Progenitor cell of endocrine pancreas (in vitro differentiated cells): ENCODE measurements around the gene SLC52A1. TPM values are rescaled to one million over a fixed set of nuclear protein-coding genes. Genes with fewer than 3 reads are reported as not detected.
A peak's percentile ranks its signal among the peaks of the same experiment; 100 is the strongest.

ENCODE experiments used
- DNase-seq: peaks from one replicate; pipeline ENCODE4 v3.0.0; 2021; ENCODE audit warnings: low spot score; ENCODE audit not compliant: unreplicated experiment
- H3K27ac Mint-ChIP-seq: 2 replicates; pipeline ENCODE4 v1.8.0; 2021; ENCODE audit warnings: mild to moderate bottlenecking, moderate library complexity, mixed read lengths
- H3K27me3 Mint-ChIP-seq: 2 replicates; pipeline ENCODE4 v1.8.0; 2021; ENCODE audit warnings: mixed read lengths
- H3K36me3 Mint-ChIP-seq: 2 replicates; pipeline ENCODE4 v1.8.0; 2022; ENCODE audit warnings: mixed read lengths; ENCODE audit not compliant: insufficient read depth
- H3K4me1 Mint-ChIP-seq: 2 replicates; pipeline ENCODE4 v1.8.0; 2021; ENCODE audit warnings: low read depth, mixed read lengths
- H3K4me3 Mint-ChIP-seq: 2 replicates; pipeline ENCODE4 v1.8.0; 2021; ENCODE audit warnings: low read depth, mild to moderate bottlenecking, moderate library complexity, mixed read lengths
- H3K9me3 Mint-ChIP-seq: 2 replicates; pipeline ENCODE4 v1.8.0; 2021; ENCODE audit warnings: low read depth, mixed read lengths
- total RNA-seq: library from RNA; stranded (reverse); gene quantifications from 2 replicates; pipeline ENCODE4 v1.2.1, GENCODE V29; 2021
- TF ChIP-seq, protein P1 (sequence below): fragments of 200-600 bp; sonication (generic); IDR thresholded peaks from one replicate; pipeline ENCODE4 v1.5.0; 2021; ENCODE audit warnings: antibody characterized with exemption, mild to moderate bottlenecking; ENCODE audit not compliant: unreplicated experiment

Gene SLC52A1
- total RNA-seq, 1 donor from 2014 or later = not detected

- TF ChIP-seq, protein P1, sequence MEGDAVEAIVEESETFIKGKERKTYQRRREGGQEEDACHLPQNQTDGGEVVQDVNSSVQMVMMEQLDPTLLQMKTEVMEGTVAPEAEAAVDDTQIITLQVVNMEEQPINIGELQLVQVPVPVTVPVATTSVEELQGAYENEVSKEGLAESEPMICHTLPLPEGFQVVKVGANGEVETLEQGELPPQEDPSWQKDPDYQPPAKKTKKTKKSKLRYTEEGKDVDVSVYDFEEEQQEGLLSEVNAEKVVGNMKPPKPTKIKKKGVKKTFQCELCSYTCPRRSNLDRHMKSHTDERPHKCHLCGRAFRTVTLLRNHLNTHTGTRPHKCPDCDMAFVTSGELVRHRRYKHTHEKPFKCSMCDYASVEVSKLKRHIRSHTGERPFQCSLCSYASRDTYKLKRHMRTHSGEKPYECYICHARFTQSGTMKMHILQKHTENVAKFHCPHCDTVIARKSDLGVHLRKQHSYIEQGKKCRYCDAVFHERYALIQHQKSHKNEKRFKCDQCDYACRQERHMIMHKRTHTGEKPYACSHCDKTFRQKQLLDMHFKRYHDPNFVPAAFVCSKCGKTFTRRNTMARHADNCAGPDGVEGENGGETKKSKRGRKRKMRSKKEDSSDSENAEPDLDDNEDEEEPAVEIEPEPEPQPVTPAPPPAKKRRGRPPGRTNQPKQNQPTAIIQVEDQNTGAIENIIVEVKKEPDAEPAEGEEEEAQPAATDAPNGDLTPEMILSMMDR = no peak
- DNase-seq = no peak
These were observed 7.2 kb upstream of the SLC52A1 start for GRCh38 chr17:5042157-5043022.

DNA sequence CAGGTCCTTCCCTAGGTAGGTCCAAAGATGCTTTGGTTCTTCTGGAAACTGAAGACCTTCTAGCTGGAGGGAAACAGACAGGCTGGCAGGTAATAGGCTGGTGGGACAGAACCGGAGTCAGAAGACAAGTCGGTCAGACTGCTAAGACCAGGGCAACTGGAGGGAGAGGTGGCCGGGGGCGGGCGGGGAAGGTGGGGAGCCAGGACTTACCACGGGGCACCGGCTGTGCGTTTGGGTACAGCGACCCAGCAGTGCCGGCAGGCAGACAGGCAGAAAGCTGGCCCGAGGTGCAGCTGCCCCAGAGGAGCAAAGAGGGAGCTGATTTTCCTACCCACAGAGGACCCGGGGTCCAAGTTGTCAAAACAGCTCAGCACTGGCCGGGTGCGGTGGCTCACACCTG is 575 bp downstream of the SLC52A1 start:
- TF ChIP-seq, protein P1 = no peak
- Mint-ChIP-seq H3K9me3 (peaks cover under 1% of the 10 kb centered on the region), H3K4me1 (peaks cover 2% of the 10 kb centered on the region), H3K27ac (no peak overlapping the region), H3K4me3 (no peak overlapping the region), H3K36me3 (no peaks in the 10 kb centered on the region), H3K27me3 (peaks cover 28% of the 10 kb centered on the region)
- DNase-seq = no peak

More at GRCh38 chr17:5042157-5043022, 7.2 kb upstream of the SLC52A1 start:
- Mint-ChIP-seq H3K36me3 (no peaks in the 10 kb centered on the region), H3K27ac (peak overlapping the region; percentile 76), H3K27me3 (peaks cover 6% of the 10 kb centered on the region), H3K4me1 (no peaks in the 10 kb centered on the region), H3K9me3 (peaks cover 3% of the 10 kb centered on the region), H3K4me3 (no peak overlapping the region)

GRCh38 chr17:5034063-5034462 is 1.2 kb downstream of the SLC52A1 start:
- H3K27me3 Mint-ChIP-seq = peaks cover 31% of the 10 kb centered on the region
- DNase-seq = no peak
- H3K4me3 Mint-ChIP-seq = no peak overlapping the region
- TF ChIP-seq, protein P1 = no peak
- no peaks in the 10 kb centered on the region for H3K9me3 Mint-ChIP-seq
- no peaks in the 10 kb centered on the region for H3K36me3 Mint-ChIP-seq
- H3K27ac Mint-ChIP-seq = no peak overlapping the region
- H3K4me1 Mint-ChIP-seq = peaks cover 2% of the 10 kb centered on the region

GRCh38 chr17:5033352-5034015 is 1.7 kb downstream of the SLC52A1 start:
- Mint-ChIP-seq H3K4me3 (no peak overlapping the region), H3K27me3 (peaks cover 31% of the 10 kb centered on the region), H3K27ac (no peak overlapping the region), H3K36me3 (no peaks in the 10 kb centered on the region), H3K9me3 (no peaks in the 10 kb centered on the region), H3K4me1 (peaks cover 2% of the 10 kb centered on the region)
- TF ChIP-seq, protein P1 = peak; percentile 28
- no peak for DNase-seq

- peaks cover 2% of the 10 kb centered on the region for H3K4me1 Mint-ChIP-seq
- TF ChIP-seq, protein P1 = no peak
- no peak overlapping the region for H3K27ac Mint-ChIP-seq
- no peak for DNase-seq
- H3K4me3 Mint-ChIP-seq = no peak overlapping the region
- H3K9me3 Mint-ChIP-seq = no peaks in the 10 kb centered on the region
- no peaks in the 10 kb centered on the region for H3K36me3 Mint-ChIP-seq
- H3K27me3 Mint-ChIP-seq = peaks cover 31% of the 10 kb centered on the region
These were observed 2.4 kb downstream of the SLC52A1 start for GRCh38 chr17:5032865-5033264.
